Uterus (tissue), 4 donors: Measurements from ENCODE around the gene ZNF862. TPM values are rescaled to one million over a fixed set of nuclear protein-coding genes. Genes with fewer than 3 reads are reported as not detected.

Source experiments
- DNase-seq, 2 donors: peaks; one replicate each; pipeline ENCODE4 v3.0.0-alpha.2; 2019 to 2020
- H3K27ac ChIP-seq, 2 donors: fragments of 200-600 bp; sonication (generic); 1 replicate in 1 of 2; 2 replicates in 1 of 2; pipeline ENCODE4 v1.5.1; 2016 to 2018
- H3K27me3 ChIP-seq, 2 donors: fragments of 200-600 bp; sonication (generic); one replicate each; pipeline ENCODE4 v1.5.1; 2018 to 2019; ENCODE audit warnings: control low read depth in 1 of 2
- H3K36me3 ChIP-seq, 2 donors: fragments of 200-600 bp; sonication (generic); one replicate each; pipeline ENCODE4 v1.5.1; 2019; ENCODE audit warnings: control low read depth in 1 of 2
- H3K4me1 ChIP-seq, 2 donors: fragments of 200-600 bp; sonication (generic); one replicate each; pipeline ENCODE4 v1.5.1; 2018 to 2019; ENCODE audit warnings: control low read depth in 1 of 2
- H3K4me3 ChIP-seq, 2 donors: fragments of 200-600 bp; sonication (generic); 1 replicate in 1 of 2; 2 replicates in 1 of 2; pipeline ENCODE4 v1.5.1; 2018 to 2019; ENCODE audit warnings: mild to moderate bottlenecking in 1 of 2
- H3K9me3 ChIP-seq, 2 donors: fragments of 200-600 bp; sonication (generic); one replicate each; pipeline ENCODE4 v1.5.1; 2019; ENCODE audit warnings: control low read depth in 1 of 2
- POLR2A ChIP-seq, 2 donors: fragments of 450-650 bp; IDR thresholded peaks; one replicate each; pipeline ENCODE4 v1.6.1; 2016; ENCODE audit warnings: antibody characterized with exemption in 2 of 2, mild to moderate bottlenecking in 1 of 2, moderate library complexity in 1 of 2
- intact Hi-C: fragments of 100-400 bp; cut with DNase I; formaldehyde crosslinking; loops from one replicate; pipeline ENCODE4 v1.15.1; 2023; ENCODE audit warnings: low total_unique reads
- total RNA-seq, 4 donors: library from RNA; depleted of rRNA in 3 of 4; stranded (reverse); fragments of >200 nt in 3 of 4; gene quantifications; one replicate each; pipeline versions ENCODE4 v1.1.0 to v1.2.4, GENCODE V29; 2014 to 2023
- TF ChIP-seq, protein P1 (sequence below), 4 experiments: fragments of 200-600 bp in 2 of 4; fragments of 450-650 bp in 2 of 4; sonication (generic) in 2 of 4; IDR thresholded peaks; one replicate each; pipeline ENCODE4 v1.5.1; 2016 to 2019; ENCODE audit warnings: antibody characterized with exemption in 4 of 4, mild to moderate bottlenecking in 2 of 4, moderate library complexity in 1 of 4
- donor health status: DM: yes; HTN: yes; CAD: no.

Gene ZNF862
- total RNA-seq, 4 donors from 2014 or later, result 1.8 to 39.4 (median 14.6) TPM

DNA sequence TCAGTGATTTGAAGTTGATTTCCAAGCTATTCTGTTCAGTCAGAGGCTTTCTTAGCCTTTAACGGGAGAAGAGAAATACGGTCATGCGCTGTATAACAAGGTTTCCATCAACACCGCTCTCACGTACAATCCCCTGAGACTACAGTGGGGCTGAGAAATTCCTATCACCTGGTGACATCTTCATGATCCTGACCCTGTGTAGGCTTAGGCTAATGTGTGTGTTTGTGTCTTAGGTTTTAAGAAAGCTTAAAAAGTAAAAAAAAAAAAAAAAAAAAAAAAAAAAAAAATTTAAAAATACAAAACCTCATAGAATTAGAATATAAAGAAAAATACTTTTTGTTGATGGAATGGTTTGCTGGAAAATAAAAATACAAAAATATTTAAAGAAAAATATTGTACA is 1.8 kb downstream of the ZNF862 start:
- H3K4me1 ChIP-seq, result no peaks in the 10 kb centered on the region
- no peaks in the 10 kb centered on the region for H3K36me3 ChIP-seq
- no peak overlapping the region for H3K27ac ChIP-seq
- H3K4me3 ChIP-seq, result no peak overlapping the region
- intact Hi-C loops, result loop anchor here (5.0 to 10.0 kb wide), 2 partner anchors 65 to 128 kb away; partner anchors contain the start of gene ZNF467
- TF ChIP-seq POLR2A (IDR thresholded peaks at IDR 0.05), result no peak
- TF ChIP-seq, protein P1, sequence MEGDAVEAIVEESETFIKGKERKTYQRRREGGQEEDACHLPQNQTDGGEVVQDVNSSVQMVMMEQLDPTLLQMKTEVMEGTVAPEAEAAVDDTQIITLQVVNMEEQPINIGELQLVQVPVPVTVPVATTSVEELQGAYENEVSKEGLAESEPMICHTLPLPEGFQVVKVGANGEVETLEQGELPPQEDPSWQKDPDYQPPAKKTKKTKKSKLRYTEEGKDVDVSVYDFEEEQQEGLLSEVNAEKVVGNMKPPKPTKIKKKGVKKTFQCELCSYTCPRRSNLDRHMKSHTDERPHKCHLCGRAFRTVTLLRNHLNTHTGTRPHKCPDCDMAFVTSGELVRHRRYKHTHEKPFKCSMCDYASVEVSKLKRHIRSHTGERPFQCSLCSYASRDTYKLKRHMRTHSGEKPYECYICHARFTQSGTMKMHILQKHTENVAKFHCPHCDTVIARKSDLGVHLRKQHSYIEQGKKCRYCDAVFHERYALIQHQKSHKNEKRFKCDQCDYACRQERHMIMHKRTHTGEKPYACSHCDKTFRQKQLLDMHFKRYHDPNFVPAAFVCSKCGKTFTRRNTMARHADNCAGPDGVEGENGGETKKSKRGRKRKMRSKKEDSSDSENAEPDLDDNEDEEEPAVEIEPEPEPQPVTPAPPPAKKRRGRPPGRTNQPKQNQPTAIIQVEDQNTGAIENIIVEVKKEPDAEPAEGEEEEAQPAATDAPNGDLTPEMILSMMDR (IDR thresholded peaks at IDR 0.05), result no peak
- no peaks in the 10 kb centered on the region for H3K9me3 ChIP-seq
- DNase-seq, result no peak
- H3K27me3 ChIP-seq, result no peaks in the 10 kb centered on the region

DNA sequence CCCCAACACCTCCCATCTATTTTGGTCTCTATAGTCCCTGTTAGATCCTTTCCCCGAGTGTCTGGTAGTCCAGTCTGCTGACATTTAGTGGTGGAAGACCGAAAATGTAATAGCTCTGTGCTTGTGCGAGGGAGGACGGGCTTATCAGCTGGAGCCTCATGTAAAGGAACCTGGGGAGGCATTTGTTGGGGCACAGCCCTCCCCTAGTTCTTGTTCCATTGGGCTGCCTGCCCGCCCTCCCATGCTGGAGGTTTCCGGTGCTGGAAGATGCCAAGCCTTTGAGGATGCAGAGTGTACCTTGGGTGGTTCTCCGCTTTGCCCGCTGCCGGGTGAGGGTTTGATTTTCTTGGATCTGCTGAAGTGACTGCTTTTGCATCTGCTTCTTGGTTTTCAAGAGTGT is 5.4 kb downstream of the ZNF862 start:
- TF ChIP-seq POLR2A (IDR thresholded peaks at IDR 0.05), result no peak
- TF ChIP-seq, protein P1 (IDR thresholded peaks at IDR 0.05), result no peak
- no peak overlapping the region for H3K27ac ChIP-seq
- intact Hi-C loops, result no loop called here
- no peaks in the 10 kb centered on the region for H3K9me3 ChIP-seq
- no peaks in the 10 kb centered on the region for H3K4me1 ChIP-seq
- no peaks in the 10 kb centered on the region for H3K27me3 ChIP-seq
- H3K36me3 ChIP-seq, result no peaks in the 10 kb centered on the region
- no peak overlapping the region for H3K4me3 ChIP-seq
- DNase-seq, result no peak

DNA sequence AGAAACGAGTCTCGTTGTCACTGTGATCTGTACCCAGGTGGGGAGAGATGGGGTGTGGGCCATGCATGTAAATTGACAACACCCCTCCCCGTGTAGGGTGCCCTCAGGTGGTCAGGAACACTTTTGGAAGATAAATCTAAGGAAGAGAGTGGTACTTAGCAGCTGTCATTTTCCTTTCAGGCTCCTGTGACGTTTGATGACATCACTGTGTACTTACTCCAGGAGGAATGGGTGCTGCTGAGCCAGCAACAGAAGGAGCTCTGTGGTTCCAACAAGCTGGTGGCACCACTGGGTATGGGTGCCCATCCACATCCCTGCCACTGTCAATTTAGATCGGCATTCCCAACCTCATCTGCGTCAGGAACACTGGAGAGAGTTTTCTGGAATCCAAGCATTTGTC is 6.3 kb downstream of the ZNF862 start:
- Histone ChIP-seq H3K4me3 (no peak overlapping the region), H3K36me3 (no peaks in the 10 kb centered on the region), H3K9me3 (no peaks in the 10 kb centered on the region), H3K27me3 (no peaks in the 10 kb centered on the region), H3K4me1 (no peaks in the 10 kb centered on the region), H3K27ac (no peak overlapping the region)
- TF ChIP-seq, protein P1 (IDR thresholded peaks at IDR 0.05), result no peak
- no peak for TF ChIP-seq POLR2A (IDR thresholded peaks at IDR 0.05)
- DNase-seq, result no peak
- intact Hi-C loops, result no loop called here

DNA sequence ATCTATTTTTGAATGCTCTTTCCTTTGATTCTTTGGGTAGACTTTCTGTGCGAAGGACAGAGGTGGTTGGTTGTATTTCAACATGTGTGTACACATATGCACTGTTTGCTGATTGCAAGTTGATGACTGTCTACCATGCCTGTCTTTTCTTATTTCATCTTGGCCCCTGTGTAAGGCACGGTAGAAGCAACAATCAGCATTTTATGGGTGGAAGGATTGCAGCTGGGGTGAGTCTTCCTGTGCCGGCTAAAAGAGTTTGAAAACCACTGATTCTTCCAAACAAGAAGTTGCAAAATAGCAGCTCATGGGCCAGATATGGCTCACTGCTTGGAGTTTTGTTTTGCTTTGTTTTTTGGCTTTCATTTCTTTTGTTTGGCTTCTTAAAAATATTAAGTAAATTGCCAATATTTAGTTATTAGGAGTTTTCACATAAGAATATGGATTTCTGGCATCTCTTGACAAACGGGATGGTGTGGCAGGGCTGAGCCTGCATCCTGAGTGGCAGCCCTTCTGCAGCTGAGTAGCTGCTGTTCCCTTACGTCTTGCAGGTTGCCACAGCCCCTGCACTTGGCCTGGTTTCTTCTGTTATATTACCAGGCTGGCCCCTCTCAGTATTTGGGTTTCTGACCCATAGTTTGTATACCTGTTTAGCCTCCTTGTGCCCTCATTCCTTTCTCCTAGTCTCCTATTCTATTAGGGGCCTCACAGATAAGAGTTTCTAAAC is 7.2 kb downstream of the ZNF862 start:
- no peaks in the 10 kb centered on the region for H3K9me3 ChIP-seq
- no peaks in the 10 kb centered on the region for H3K36me3 ChIP-seq
- TF ChIP-seq, protein P1 (IDR thresholded peaks at IDR 0.05), result no peak
- TF ChIP-seq POLR2A (IDR thresholded peaks at IDR 0.05), result no peak
- DNase-seq, result peak; percentile 10 to 21
- H3K4me1 ChIP-seq, result no peaks in the 10 kb centered on the region
- H3K27ac ChIP-seq, result no peak overlapping the region
- H3K27me3 ChIP-seq, result no peaks in the 10 kb centered on the region
- no peak overlapping the region for H3K4me3 ChIP-seq
- intact Hi-C loops, result no loop called here

DNA sequence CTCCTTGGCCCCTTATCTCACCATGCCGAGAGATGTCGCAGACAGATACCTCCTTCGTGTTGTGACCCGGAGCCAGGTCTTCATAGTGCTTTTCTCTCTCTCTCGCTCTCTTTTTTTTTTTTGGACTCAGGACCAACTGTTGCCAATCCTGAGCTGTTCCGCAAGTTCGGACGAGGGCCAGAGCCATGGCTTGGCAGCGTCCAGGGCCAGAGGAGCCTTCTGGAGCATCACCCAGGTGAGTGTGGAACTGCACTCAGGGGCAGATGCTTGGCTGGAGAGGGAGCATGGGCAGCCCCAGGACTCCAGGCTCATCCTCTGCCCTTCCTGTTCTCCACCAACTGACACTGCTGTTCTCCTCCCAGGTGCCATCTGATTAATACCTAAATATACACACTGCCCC is 7.8 kb downstream of the ZNF862 start:
- no peak overlapping the region for H3K4me3 ChIP-seq
- no peaks in the 10 kb centered on the region for H3K4me1 ChIP-seq
- H3K36me3 ChIP-seq, result no peaks in the 10 kb centered on the region
- H3K27me3 ChIP-seq, result no peaks in the 10 kb centered on the region
- no peaks in the 10 kb centered on the region for H3K9me3 ChIP-seq
- no peak overlapping the region for H3K27ac ChIP-seq
- DNase-seq, result no peak
- TF ChIP-seq, protein P1 (IDR thresholded peaks at IDR 0.05), result no peak
- TF ChIP-seq POLR2A (IDR thresholded peaks at IDR 0.05), result no peak
- intact Hi-C loops, result no loop called here
